ENCODE results near the gene NMNAT2. TPM values are rescaled to one million over a fixed set of nuclear protein-coding genes. Genes with fewer than 3 reads are reported as not detected.

Gene NMNAT2
- 10 to 100 TPM in 5 of 8 experiments, 1 to 10 TPM in 1, under 1 TPM in 2; 0.25 to 68.9 (median 37.4) TPM for total RNA-seq

DNA sequence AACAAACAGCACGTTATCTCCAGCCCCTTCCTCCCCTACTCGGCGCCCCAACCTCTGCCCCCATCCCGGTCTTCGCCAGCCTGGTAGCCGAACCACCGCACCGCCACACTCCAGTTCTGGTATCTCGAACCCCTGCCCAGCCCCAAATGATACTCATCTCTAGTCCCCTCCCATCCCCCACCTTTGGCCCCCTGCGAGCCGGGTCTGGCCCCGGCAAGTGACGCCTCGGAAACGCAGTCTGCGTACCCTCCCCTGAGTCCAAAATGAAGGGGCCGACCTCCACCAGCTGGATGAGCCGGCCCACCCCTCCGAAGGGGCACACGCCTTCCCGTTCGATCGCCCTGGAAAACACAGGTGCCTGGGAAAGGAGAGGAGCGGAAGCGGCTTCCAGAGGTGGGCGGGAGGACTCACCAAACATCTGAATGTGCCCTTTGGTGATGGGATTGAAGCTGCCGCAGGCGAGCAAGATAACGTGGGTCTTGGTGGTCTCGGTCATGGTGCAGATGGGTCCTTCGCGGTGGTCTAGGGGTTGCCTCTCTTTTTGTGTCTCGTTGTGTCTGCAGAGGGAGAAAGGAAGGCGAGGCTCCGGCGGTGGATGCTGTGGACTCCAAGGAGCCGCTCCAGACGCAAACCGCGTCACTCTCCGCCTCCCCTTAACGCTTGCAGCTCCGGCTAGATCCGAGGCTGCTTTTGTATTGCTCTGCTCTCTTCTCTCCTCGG, at the start of gene NMNAT2:
TSS of gene NMNAT2 (minus strand) at position 609 of the 720 bp plus-strand sequence. CDS start at position 496, 113 bp downstream.
- Histone ChIP-seq H3K4me1 (replicated peaks in 1 of 2) (peaks cover 5 to 20% of the 10 kb centered on the region in 2 donors), H3K4me3 (peak within 1 kb of the TSS; percentile 57 to 78 (median 64)), H3K27ac (peak within 1 kb of the TSS; percentile 55 to 78)
- in situ Hi-C loops (cut with MboI; ENCODE audit: low pct_unique_long_range_greater_than_20kb in 2 of 9, low sequenced_read_pairs in 9 of 9, unreplicated experiment in 9 of 9): no loop called here
- peak; percentile 31 to 78 (median 73) for ATAC-seq (replicated peaks in 6 of 8)
- 0 to 7% (median 2%) methylated on average over 1 to 23 of the region's 45 CpGs; no CpG with 5 or more reads in 4 of the 10 experiments for WGBS, 10 experiments

DNA sequence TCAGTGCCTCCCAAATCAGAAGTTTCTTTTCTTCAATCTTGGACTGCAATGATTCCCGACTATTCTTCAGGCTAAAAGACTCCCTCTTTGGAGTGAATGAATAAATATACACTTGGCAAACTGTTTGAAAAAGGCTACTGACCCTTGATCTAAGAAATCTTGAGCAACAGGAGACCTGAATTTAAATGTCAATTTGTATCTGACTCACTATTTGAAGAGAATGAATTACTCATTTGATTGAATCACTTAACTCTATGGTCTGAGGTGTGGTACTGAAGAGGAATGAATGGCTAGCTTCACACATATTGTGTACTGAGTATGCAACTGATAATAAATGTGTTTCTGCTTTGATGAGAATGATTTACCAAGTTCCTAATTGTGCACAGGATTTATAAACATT, 49.5 kb upstream of the NMNAT2 start:
- Histone ChIP-seq H3K4me3 (no peak overlapping the region), H3K27ac (no peak overlapping the region), H3K4me1 (replicated peaks in 1 of 2) (peaks cover 0 to 4% of the 10 kb centered on the region in 2 donors)
- in situ Hi-C loops (cut with MboI; ENCODE audit: low pct_unique_long_range_greater_than_20kb in 2 of 9, low sequenced_read_pairs in 9 of 9, unreplicated experiment in 9 of 9): loop anchor here in 1 of 9 experiments (25.0 kb wide), 1 partner anchor 180 kb away; no protein-coding TSS in a partner anchor
- ATAC-seq (replicated peaks in 6 of 8): peak in 1 of 8 experiments; percentile 0
- 0 to 75% (median 40%) methylated on average over 1 of the region's 1 CpG; no CpG with 5 or more reads in 1 of the 10 experiments for WGBS, 10 experiments

DNA sequence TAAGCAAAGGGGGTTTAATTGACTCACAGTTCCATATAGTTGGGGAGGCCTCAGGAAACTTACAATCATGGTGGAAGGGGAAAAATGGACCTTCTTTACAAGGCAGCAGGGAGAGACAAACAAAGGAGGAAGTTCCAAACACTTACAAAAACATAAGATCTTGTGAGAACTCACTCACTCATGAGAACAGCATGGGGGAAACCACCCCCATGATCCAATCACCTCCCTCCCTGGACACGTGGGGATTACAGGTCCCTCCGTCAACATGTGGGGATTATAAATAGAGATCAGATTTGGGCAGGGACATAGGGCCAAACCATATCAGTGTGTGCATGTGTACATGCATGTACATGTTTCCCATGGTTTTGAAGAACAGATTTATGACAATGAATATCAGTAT, 48.6 kb upstream of the NMNAT2 start:
- no peak for ATAC-seq (replicated peaks in 6 of 8)
- WGBS, 10 experiments: 10 to 83% (median 57%) methylated on average over 1 to 2 of the region's 2 CpGs; no CpG with 5 or more reads in 3 of the 10 experiments

DNA sequence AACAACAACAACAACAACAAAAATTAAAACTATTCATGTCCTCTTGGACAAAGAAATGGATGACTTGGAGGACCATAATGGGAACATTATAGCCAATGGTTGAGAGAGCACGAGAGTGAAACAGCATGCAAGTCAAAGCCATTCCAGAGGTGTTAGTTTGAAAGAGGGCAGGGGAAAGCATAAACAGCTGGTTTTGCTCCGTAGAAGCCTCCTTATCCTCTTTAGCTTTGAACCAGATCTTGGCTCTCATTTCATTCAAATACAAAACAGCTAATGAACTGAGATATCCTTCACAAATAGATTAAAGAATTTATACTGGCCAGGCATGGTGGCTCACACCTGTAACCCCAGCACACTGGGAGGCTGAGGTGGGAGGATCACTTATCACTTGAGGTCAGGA, 45.4 kb upstream of the NMNAT2 start:
- H3K4me3 ChIP-seq: no peak overlapping the region
- in situ Hi-C loops (cut with MboI; ENCODE audit: low pct_unique_long_range_greater_than_20kb in 2 of 9, low sequenced_read_pairs in 9 of 9, unreplicated experiment in 9 of 9): loop anchor here in 1 of 9 experiments (25.0 kb wide), 1 partner anchor 176 kb away; no protein-coding TSS in a partner anchor
- WGBS, 10 experiments: 33 to 100% (median 70%) methylated on average over 1 to 2 of the region's 2 CpGs; no CpG with 5 or more reads in 1 of the 10 experiments
- no peak for ATAC-seq (replicated peaks in 6 of 8)
- no peaks in the 10 kb centered on the region for H3K4me1 ChIP-seq (replicated peaks in 1 of 2)
- H3K27ac ChIP-seq: no peak overlapping the region

More for the DNA sequence above, 48.6 kb upstream of the NMNAT2 start:
- H3K4me3 ChIP-seq: no peak overlapping the region
- peaks cover 0 to 4% of the 10 kb centered on the region in 2 donors for H3K4me1 ChIP-seq (replicated peaks in 1 of 2)
- no peak overlapping the region for H3K27ac ChIP-seq
- in situ Hi-C loops (cut with MboI; ENCODE audit: low pct_unique_long_range_greater_than_20kb in 2 of 9, low sequenced_read_pairs in 9 of 9, unreplicated experiment in 9 of 9): loop anchor here in 1 of 9 experiments (25.0 kb wide), 1 partner anchor 179 kb away; no protein-coding TSS in a partner anchor

DNA sequence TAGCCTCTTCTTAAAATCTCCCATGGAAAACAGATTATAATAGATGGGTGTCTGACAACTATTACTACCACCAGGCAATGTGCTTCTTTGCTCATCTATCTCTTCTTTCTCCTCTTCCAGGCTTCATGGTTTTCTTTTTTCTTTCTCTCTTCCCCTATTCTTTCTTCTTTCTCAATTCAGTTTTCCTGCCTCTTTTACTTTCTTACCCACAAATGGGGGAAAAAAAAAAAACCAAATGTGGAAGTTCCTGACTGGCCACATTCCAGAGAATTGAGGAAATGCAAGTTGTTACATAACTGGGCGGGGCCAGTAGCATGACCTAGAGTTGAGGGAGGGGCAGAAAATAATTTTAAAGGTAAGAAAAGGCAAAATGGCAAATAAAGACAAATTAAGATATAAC, 43.2 kb upstream of the NMNAT2 start:
- ATAC-seq (replicated peaks in 6 of 8): peak in 1 of 8 experiments; percentile 28
- no peak overlapping the region for H3K4me3 ChIP-seq
- H3K4me1 ChIP-seq (replicated peaks in 1 of 2): no peaks in the 10 kb centered on the region
- in situ Hi-C loops (cut with MboI; ENCODE audit: low pct_unique_long_range_greater_than_20kb in 2 of 9, low sequenced_read_pairs in 9 of 9, unreplicated experiment in 9 of 9): loop anchor here in 1 of 9 experiments (25.0 kb wide), 1 partner anchor 174 kb away; no protein-coding TSS in a partner anchor
- WGBS, 10 experiments: 35 to 100% (median 91%) methylated on average over 1 of the region's 1 CpG
- no peak overlapping the region for H3K27ac ChIP-seq

DNA sequence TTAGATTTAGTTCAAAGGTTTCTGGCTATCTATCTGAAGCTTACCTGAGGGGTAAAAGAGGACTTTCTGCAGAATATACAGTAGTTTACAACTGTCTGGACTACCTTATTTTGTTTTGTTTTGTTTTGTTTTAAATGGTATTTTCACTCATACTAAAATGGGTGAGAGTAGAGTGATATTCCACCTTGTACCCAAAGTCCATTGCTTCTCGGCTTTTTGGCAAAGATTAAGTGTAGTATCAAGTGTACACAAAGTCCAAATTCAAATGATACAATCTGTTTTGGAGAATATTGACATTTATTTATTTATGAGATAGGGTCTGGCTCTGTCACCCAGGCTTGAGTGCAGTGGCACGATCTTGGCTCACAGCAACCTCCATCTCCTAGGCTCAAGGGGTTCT, 42.4 kb upstream of the NMNAT2 start:
- WGBS, 10 experiments: 38 to 89% (median 79%) methylated on average over 1 to 2 of the region's 2 CpGs
- ATAC-seq (replicated peaks in 6 of 8): no peak
- Histone ChIP-seq H3K27ac (no peak overlapping the region), H3K4me1 (replicated peaks in 1 of 2) (no peaks in the 10 kb centered on the region), H3K4me3 (no peak overlapping the region)
- in situ Hi-C loops (cut with MboI; ENCODE audit: low pct_unique_long_range_greater_than_20kb in 2 of 9, low sequenced_read_pairs in 9 of 9, unreplicated experiment in 9 of 9): loop anchor here in 1 of 9 experiments (25.0 kb wide), 1 partner anchor 173 kb away; no protein-coding TSS in a partner anchor

DNA sequence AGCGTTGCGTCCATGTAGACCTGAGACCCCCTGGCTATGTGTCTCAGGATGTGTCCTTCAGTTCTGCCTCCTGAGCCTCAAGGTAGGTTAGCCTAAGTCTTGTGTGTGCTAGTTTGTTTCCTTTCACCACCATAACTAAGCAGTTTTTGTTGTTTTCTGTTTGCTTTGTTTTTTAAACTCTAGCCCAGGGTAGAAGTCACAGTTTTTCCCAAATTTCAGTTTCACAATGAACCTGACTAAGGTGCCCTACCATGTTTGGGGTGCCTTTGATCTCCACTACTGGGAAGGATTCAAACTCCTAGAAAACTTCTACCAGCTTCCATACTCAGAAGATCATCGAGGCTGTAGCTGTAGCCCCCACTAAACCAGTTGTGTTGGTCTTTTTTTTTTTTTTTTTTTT, 39.3 kb upstream of the NMNAT2 start:
- no peaks in the 10 kb centered on the region for H3K4me1 ChIP-seq (replicated peaks in 1 of 2)
- no peak overlapping the region for H3K27ac ChIP-seq
- 78 to 100% (median 85%) methylated on average over 1 to 3 of the region's 3 CpGs for WGBS, 10 experiments
- no peak overlapping the region for H3K4me3 ChIP-seq
- ATAC-seq (replicated peaks in 6 of 8): no peak
- in situ Hi-C loops (cut with MboI; ENCODE audit: low pct_unique_long_range_greater_than_20kb in 2 of 9, low sequenced_read_pairs in 9 of 9, unreplicated experiment in 9 of 9): loop anchor here in 1 of 9 experiments (25.0 kb wide), 1 partner anchor 170 kb away; no protein-coding TSS in a partner anchor

DNA sequence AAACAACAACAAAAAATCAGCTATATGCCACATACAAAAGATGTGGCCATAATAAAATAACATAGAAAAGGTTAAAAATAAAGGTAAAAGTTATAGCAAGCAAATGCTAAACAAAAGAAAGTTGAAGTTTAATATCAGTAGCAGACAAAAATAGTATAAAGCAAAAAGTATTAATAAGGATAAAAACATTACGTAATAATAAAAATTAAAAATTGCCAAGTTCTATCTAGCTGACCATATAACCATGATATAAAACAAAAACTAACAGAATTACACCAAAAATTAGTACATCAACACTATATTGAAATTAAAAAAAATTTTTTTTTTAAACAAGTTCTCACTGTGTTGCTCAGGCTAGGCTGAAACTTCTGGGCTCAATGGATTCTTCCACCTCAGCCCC, 38.6 kb upstream of the NMNAT2 start:
- WGBS, 10 experiments: 57 to 100% (median 100%) methylated on average over 1 of the region's 1 CpG; no CpG with 5 or more reads in 1 of the 10 experiments
- in situ Hi-C loops (cut with MboI; ENCODE audit: low pct_unique_long_range_greater_than_20kb in 2 of 9, low sequenced_read_pairs in 9 of 9, unreplicated experiment in 9 of 9): loop anchor here in 1 of 9 experiments (25.0 kb wide), 1 partner anchor 170 kb away; no protein-coding TSS in a partner anchor

DNA sequence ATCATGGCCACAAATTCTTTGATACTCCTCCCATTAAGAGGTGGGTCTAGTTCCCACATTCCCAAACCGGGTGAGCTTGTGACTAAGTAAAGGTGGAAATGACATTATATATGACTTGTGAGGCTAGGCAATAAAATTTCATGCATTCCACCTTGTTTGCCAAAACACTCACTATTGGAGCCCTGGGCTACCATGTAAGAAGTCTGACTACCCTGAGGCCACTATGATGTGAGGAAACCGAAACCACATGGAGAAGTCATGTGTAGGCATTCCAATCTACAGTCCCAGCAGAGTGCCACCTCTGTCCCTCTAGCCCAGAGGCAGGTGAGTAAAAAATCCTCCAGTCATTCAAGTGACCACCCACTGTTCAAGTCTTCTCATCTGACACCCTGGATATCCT, 36.2 kb upstream of the NMNAT2 start:
- ATAC-seq (replicated peaks in 6 of 8): peak in 2 of 8 experiments; percentile 21 to 63
- 73 to 100% (median 88%) methylated on average over 1 to 2 of the region's 2 CpGs; no CpG with 5 or more reads in 5 of the 10 experiments for WGBS, 10 experiments
- no peak overlapping the region for H3K4me3 ChIP-seq
- in situ Hi-C loops (cut with MboI; ENCODE audit: low pct_unique_long_range_greater_than_20kb in 2 of 9, low sequenced_read_pairs in 9 of 9, unreplicated experiment in 9 of 9): loop anchor here in 1 of 9 experiments (25.0 kb wide), 1 partner anchor 167 kb away; no protein-coding TSS in a partner anchor
- H3K4me1 ChIP-seq (replicated peaks in 1 of 2): no peaks in the 10 kb centered on the region
- H3K27ac ChIP-seq: no peak overlapping the region

More for the DNA sequence above, 38.6 kb upstream of the NMNAT2 start:
- no peak overlapping the region for H3K4me3 ChIP-seq
- no peak for ATAC-seq (replicated peaks in 6 of 8)
- no peak overlapping the region for H3K27ac ChIP-seq
- H3K4me1 ChIP-seq (replicated peaks in 1 of 2): no peaks in the 10 kb centered on the region

DNA sequence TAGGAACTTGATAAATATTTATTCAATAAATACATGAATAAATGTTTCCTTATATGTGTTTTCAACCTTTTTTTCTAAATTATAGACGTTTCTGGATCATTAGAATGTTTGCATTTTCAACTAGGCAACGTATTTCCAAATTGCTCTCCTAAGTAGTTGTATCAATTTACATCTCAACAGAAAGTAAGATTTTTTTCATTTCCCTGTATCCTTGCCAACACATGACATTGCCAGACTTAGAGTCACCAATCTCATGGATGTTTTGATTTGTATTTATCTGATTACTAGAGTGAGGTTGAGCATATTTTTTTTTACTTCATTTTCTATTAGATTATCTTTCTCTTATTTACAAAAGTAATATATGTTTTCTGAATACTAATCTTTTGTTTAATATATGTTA, 31.9 kb upstream of the NMNAT2 start:
- no peak overlapping the region for H3K27ac ChIP-seq
- no peaks in the 10 kb centered on the region for H3K4me1 ChIP-seq (replicated peaks in 1 of 2)
- WGBS, 10 experiments: 0 to 76% (median 36%) methylated on average over 1 to 2 of the region's 2 CpGs
- in situ Hi-C loops (cut with MboI; ENCODE audit: low pct_unique_long_range_greater_than_20kb in 2 of 9, low sequenced_read_pairs in 9 of 9, unreplicated experiment in 9 of 9): loop anchor here in 1 of 9 experiments (25.0 kb wide), 1 partner anchor 163 kb away; no protein-coding TSS in a partner anchor
- ATAC-seq (replicated peaks in 6 of 8): peak in 1 of 8 experiments; percentile 19
- H3K4me3 ChIP-seq: no peak overlapping the region

DNA sequence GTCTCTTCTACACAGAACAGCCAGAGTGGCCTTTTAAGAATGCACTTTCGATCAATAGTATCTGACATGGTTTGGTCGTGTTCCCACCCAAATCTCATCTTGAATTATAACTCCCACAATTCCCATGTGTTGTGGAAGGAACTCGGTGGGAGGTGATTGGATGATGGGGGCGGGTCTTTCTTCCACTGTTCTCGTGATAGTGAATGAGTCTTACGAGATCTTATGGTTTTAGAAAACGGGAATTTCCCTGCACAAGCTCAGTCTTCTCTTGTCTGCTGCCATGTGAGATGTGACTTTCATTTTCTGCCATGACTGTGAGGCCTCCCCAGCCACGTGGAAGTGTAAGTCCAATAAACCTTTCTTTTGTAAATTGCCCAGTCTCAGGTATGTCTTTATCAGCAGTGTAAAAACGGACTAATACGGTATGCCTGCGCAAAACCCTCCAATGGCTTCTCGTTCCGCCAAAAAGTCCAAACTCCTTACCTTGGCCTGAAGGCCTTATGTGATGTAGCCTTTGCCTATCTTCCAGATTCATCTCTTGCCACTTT, 31.1 kb upstream of the NMNAT2 start:
- 49 to 100% (median 85%) methylated on average over 3 to 12 of the region's 13 CpGs for WGBS, 10 experiments

DNA sequence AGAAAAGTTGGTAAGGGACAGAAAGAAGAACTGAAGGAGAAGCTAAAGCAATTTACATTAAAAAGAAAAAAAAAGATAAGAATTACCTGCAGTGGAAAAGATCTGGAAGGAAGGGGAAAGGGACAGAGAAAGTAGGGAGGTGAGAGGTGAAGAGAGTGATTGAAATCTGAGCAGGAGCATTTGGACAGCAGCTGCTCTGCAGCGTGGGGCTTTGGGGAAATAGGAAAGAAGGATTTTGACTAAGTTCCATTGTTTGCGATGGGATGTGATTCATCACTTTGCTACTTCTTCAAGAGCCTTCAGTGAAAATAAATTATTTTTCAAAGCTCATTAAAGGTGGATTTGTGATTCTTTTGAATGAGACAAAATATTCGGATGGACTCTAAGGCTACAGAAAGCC, 26.1 kb upstream of the NMNAT2 start:
- ATAC-seq (replicated peaks in 6 of 8): no peak
- in situ Hi-C loops (cut with MboI; ENCODE audit: low pct_unique_long_range_greater_than_20kb in 2 of 9, low sequenced_read_pairs in 9 of 9, unreplicated experiment in 9 of 9): no loop called here
- Histone ChIP-seq H3K27ac (no peak overlapping the region), H3K4me3 (no peak overlapping the region), H3K4me1 (replicated peaks in 1 of 2) (peaks cover 0 to 14% of the 10 kb centered on the region in 2 donors)
- 13 to 90% (median 60%) methylated on average over 2 to 3 of the region's 3 CpGs; no CpG with 5 or more reads in 1 of the 10 experiments for WGBS, 10 experiments

More for the DNA sequence above, 31.1 kb upstream of the NMNAT2 start:
- Histone ChIP-seq H3K4me3 (no peak overlapping the region), H3K4me1 (replicated peaks in 1 of 2) (no peaks in the 10 kb centered on the region), H3K27ac (no peak overlapping the region)
- in situ Hi-C loops (cut with MboI; ENCODE audit: low pct_unique_long_range_greater_than_20kb in 2 of 9, low sequenced_read_pairs in 9 of 9, unreplicated experiment in 9 of 9): no loop called here
- ATAC-seq (replicated peaks in 6 of 8): no peak

DNA sequence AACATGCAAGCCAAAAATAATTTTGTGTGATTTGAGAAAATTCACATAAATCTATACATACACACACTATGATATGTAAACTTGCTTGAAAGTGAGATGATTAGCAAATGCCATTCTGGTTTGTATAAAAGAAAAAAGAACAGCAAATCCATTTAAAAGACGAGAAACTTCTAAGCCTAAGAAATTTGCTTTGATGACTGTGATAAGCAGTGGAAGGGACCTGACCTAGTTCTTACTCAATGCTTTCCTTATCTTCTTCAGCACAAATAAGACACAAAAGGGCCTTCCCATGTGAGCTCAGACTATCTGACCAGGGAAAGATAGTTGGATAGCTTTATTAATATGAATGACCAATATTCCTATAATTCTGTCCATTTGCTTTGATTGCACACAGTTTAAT, 25.3 kb upstream of the NMNAT2 start:
- no peak for ATAC-seq (replicated peaks in 6 of 8)
- 0 to 100% (median 85%) methylated on average over 1 of the region's 1 CpG; no CpG with 5 or more reads in 1 of the 10 experiments for WGBS, 10 experiments
- Histone ChIP-seq H3K4me3 (no peak overlapping the region), H3K4me1 (replicated peaks in 1 of 2) (peaks cover 0 to 14% of the 10 kb centered on the region in 2 donors), H3K27ac (no peak overlapping the region)
- in situ Hi-C loops (cut with MboI; ENCODE audit: low pct_unique_long_range_greater_than_20kb in 2 of 9, low sequenced_read_pairs in 9 of 9, unreplicated experiment in 9 of 9): no loop called here
